PFSK-1 (cell line): Measurements from ENCODE around the gene UMODL1.

Source experiments
- FOXP2 ChIP-seq: optimal IDR thresholded peaks from 2 replicates; pipeline ENCODE3; 2011; ENCODE audit warnings: borderline replicate concordance, control low read depth, inconsistent platforms; ENCODE audit not compliant: insufficient read depth; ENCODE audit errors: extremely low read length, extremely low read depth
- POLR2AphosphoS5 ChIP-seq: IDR thresholded peaks from 2 replicates; pipeline ENCODE4 v1.6.1; 2012; ENCODE audit warnings: low read depth, mild to moderate bottlenecking, control low read depth, low read length, moderate library complexity
- SIN3A ChIP-seq: IDR thresholded peaks from 2 replicates; pipeline ENCODE4 v1.6.1; 2012; ENCODE audit warnings: mild to moderate bottlenecking, low read length, moderate library complexity, borderline replicate concordance; ENCODE audit not compliant: insufficient read depth
- TAF1 ChIP-seq: IDR thresholded peaks from 2 replicates; pipeline ENCODE4 v1.6.1; 2012; ENCODE audit warnings: low read length, control low read depth, borderline replicate concordance; ENCODE audit not compliant: insufficient read depth
- TF ChIP-seq, protein P1 (sequence below), 2 experiments: IDR thresholded peaks; 2 replicates each; pipeline versions ENCODE4 v1.6.1 to v1.8.0; 2011 to 2012; ENCODE audit warnings: low read depth in 2 of 2, low read length in 2 of 2, control low read depth in 1 of 2, inconsistent platforms in 1 of 2, mild to moderate bottlenecking in 1 of 2, moderate library complexity in 1 of 2; ENCODE audit not compliant: insufficient read depth in 1 of 2

Gene UMODL1

DNA sequence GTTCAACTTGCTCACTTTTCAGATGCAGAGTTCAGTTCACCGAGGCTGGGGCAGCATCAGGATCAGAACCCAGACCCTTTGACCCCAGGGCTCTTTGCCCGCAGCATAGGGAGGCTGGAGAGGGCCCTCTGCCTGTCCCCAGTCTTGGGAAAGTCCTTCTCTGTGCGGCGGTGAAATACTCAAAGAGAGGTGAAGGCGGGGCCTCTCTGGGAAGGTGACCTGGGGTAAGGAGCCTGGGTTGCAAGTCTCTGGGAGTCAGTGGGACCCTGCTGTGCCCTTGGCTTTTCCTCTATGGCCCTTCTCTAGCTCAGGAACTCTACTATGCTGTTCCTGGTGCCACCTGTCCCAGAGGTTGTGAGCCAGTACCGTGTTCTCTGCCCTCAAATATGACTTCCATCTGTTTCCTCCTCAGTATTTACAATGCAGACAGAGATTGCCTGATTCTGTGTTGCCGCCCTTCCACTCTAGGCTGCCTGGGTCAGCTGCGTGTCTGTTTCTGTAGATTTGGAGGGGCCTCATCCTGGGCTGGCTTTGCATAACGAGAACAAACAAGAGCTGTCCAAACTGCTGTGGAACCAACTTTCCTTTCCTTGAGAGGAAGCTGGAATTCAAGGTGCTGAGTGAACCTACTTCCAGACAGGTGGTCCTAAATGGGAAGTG lies 42.2 kb upstream of the UMODL1 start:
- TF ChIP-seq FOXP2 = no peak
- TF ChIP-seq TAF1 = no peak
- TF ChIP-seq, protein P1, sequence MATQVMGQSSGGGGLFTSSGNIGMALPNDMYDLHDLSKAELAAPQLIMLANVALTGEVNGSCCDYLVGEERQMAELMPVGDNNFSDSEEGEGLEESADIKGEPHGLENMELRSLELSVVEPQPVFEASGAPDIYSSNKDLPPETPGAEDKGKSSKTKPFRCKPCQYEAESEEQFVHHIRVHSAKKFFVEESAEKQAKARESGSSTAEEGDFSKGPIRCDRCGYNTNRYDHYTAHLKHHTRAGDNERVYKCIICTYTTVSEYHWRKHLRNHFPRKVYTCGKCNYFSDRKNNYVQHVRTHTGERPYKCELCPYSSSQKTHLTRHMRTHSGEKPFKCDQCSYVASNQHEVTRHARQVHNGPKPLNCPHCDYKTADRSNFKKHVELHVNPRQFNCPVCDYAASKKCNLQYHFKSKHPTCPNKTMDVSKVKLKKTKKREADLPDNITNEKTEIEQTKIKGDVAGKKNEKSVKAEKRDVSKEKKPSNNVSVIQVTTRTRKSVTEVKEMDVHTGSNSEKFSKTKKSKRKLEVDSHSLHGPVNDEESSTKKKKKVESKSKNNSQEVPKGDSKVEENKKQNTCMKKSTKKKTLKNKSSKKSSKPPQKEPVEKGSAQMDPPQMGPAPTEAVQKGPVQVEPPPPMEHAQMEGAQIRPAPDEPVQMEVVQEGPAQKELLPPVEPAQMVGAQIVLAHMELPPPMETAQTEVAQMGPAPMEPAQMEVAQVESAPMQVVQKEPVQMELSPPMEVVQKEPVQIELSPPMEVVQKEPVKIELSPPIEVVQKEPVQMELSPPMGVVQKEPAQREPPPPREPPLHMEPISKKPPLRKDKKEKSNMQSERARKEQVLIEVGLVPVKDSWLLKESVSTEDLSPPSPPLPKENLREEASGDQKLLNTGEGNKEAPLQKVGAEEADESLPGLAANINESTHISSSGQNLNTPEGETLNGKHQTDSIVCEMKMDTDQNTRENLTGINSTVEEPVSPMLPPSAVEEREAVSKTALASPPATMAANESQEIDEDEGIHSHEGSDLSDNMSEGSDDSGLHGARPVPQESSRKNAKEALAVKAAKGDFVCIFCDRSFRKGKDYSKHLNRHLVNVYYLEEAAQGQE (IDR thresholded peaks at IDR 0.05; ENCODE audit: insufficient read depth in 1 of 2, low read depth in 2 of 2, low read length in 2 of 2) = no peak
- TF ChIP-seq POLR2AphosphoS5 = no peak
- no peak for TF ChIP-seq SIN3A

DNA sequence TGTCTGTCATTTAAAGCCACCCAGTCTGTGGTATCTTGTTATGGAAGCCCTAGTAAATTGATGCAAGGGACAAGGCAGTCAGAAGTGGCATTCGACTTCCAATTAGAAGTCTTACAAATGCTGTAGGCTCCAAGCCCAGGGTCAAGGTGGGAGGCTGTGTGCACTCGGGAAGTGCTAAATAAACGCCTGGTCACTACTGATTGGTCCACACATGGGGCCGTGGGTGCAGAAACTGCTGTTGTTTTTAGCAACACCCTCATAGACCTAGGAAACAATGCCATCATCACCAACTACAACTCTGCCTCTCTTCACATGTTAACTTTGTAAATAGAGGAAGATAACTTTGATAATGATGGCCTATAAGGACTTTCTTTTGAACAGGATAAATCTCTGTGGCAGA lies 40.8 kb upstream of the UMODL1 start:
- no peak for TF ChIP-seq FOXP2
- no peak for TF ChIP-seq POLR2AphosphoS5
- no peak for TF ChIP-seq SIN3A
- TF ChIP-seq, protein P1 (IDR thresholded peaks at IDR 0.05; ENCODE audit: insufficient read depth in 1 of 2, low read depth in 2 of 2, low read length in 2 of 2) = no peak
- no peak for TF ChIP-seq TAF1

DNA sequence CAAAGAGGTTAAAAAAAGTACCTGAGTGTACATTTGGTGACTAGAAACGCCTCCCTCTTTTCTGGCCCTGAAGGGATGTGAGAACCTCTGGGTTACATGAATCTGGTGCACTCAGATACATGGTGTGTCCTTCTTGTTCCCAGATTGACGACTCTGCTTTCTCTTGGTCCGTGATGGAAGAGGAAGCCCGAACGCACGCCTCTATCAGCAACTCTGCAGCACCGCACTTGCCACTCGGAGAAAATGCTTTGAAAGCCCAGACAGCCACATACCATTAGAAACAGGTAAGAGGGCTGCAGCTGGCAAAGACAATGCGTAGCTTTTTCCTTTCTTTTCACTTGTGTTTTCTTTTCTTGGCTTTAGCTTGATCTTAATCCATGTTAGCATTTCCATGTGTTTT lies 39.9 kb upstream of the UMODL1 start:
- TF ChIP-seq FOXP2 = no peak
- TF ChIP-seq POLR2AphosphoS5 = no peak
- TF ChIP-seq SIN3A = no peak
- no peak for TF ChIP-seq TAF1
- TF ChIP-seq, protein P1 (IDR thresholded peaks at IDR 0.05; ENCODE audit: insufficient read depth in 1 of 2, low read depth in 2 of 2, low read length in 2 of 2) = no peak

DNA sequence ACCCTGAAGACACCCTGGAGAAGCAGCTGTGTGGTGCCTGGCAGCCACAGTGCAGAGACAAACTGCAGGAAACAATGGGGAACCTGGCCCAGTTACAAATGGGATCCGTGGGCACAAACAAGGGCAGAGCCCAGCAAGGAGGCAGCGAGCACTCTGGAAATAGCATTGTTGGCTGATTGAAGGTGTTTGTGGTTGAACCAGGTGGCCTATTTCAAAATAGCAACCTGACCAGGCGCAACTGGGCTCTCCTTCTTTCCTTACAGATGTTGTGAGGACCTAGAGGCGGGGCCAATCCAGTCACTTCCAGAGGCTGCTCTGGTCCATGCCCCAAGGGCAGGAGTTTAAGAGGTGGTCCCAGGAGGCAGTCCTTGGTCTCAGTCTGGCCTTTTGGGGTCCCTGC lies 39.3 kb upstream of the UMODL1 start:
- TF ChIP-seq TAF1 = no peak
- TF ChIP-seq FOXP2 = no peak
- TF ChIP-seq, protein P1 (IDR thresholded peaks at IDR 0.05; ENCODE audit: insufficient read depth in 1 of 2, low read depth in 2 of 2, low read length in 2 of 2) = no peak
- no peak for TF ChIP-seq SIN3A
- TF ChIP-seq POLR2AphosphoS5 = no peak

DNA sequence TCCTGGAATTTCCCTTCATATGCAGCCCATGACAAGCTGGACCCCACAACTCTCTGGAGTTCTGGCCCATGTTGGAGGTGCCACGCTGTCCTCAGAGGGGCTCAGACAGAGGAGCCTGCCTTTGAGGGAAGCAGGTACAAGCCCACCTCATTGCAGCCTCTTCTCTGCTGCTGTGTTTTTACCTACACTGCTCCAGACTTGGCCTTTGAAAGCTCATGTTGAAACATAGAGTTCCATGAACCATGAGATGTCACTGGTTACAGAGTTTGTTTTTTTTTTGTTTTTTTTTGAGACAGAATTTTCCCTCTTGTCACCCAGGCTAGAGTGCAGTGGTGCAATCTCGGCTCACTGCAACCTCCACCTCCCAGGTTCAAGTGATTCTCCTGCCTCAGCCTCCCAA lies 38.9 kb upstream of the UMODL1 start:
- TF ChIP-seq TAF1 (no peak), FOXP2 (no peak), POLR2AphosphoS5 (no peak), SIN3A (no peak)
- TF ChIP-seq, protein P1 (IDR thresholded peaks at IDR 0.05; ENCODE audit: insufficient read depth in 1 of 2, low read depth in 2 of 2, low read length in 2 of 2) = no peak
